Tibial nerve (tissue), 4 donors: ENCODE measurements around the gene ACSL5.

Experiments used
- EP300 ChIP-seq, 2 donors: sonication (generic); formaldehyde crosslinking; IDR thresholded peaks; one replicate each; pipeline ENCODE4 v1.6.1; 2017; ENCODE audit warnings: antibody characterized with exemption in 2 of 2, mild to moderate bottlenecking in 1 of 2
- POLR2A ChIP-seq, 2 donors: fragments of 450-650 bp; IDR thresholded peaks; one replicate each; pipeline ENCODE4 v1.6.1; 2017; ENCODE audit warnings: antibody characterized with exemption in 2 of 2, mild to moderate bottlenecking in 2 of 2, moderate library complexity in 2 of 2
- TF ChIP-seq, protein P1 (sequence below), 5 experiments: fragments of 200-600 bp in 3 of 5; fragments of 450-650 bp in 2 of 5; sonication (generic) in 3 of 5; IDR thresholded peaks; one replicate each; pipeline ENCODE4 v1.5.1; 2016 to 2019; ENCODE audit warnings: antibody characterized with exemption in 5 of 5, mild to moderate bottlenecking in 3 of 5, moderate library complexity in 2 of 5

DNA sequence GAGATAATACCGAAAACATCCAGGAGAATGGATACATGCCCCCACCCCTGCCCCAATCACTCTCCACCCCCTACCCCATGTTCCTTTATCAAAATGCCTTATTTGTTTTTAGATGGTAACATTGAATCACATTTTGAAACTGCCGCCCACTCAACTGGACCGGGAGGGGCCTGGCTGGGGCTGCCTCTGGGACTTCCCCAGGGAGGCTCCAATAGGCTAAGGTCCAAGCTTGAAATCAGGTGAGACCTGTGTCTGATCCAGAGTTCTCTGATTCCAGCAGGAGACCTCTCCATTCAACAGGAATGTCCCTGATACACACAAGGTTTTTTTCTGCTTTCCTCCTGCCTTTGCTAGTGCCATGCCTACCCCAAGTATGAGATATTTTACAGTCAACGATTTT lies 43.8 kb upstream of the ACSL5 start:
- TF ChIP-seq, protein P1, sequence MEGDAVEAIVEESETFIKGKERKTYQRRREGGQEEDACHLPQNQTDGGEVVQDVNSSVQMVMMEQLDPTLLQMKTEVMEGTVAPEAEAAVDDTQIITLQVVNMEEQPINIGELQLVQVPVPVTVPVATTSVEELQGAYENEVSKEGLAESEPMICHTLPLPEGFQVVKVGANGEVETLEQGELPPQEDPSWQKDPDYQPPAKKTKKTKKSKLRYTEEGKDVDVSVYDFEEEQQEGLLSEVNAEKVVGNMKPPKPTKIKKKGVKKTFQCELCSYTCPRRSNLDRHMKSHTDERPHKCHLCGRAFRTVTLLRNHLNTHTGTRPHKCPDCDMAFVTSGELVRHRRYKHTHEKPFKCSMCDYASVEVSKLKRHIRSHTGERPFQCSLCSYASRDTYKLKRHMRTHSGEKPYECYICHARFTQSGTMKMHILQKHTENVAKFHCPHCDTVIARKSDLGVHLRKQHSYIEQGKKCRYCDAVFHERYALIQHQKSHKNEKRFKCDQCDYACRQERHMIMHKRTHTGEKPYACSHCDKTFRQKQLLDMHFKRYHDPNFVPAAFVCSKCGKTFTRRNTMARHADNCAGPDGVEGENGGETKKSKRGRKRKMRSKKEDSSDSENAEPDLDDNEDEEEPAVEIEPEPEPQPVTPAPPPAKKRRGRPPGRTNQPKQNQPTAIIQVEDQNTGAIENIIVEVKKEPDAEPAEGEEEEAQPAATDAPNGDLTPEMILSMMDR (IDR thresholded peaks at IDR 0.05), result no peak
- no peak for TF ChIP-seq POLR2A (IDR thresholded peaks at IDR 0.05)
- TF ChIP-seq EP300 (IDR thresholded peaks at IDR 0.05), result no peak
